ENCODE measurements around the gene DYNLT4. TPM values are rescaled to one million over a fixed set of nuclear protein-coding genes. Genes with fewer than 3 reads are reported as not detected.

Gene DYNLT4
- polyA plus RNA-seq, 1 of the 3 experiments (the other 2 are of a cell fraction), result 0.61 TPM

GRCh38 chr1:44785029-44785380 lies 22.1 kb downstream of the DYNLT4 start:
- POLR2A ChIA-PET, result interaction anchor here (2.3 kb wide), 1 partner anchor 9 kb away, joined by 10 read pairs; the partner anchor contains the start of gene RPS8
- H3K9me2 ChIP-seq, result no peaks in the 10 kb centered on the region
- H3F3A ChIP-seq (replicated peaks; ENCODE audit: insufficient read depth), result peaks cover 28% of the 10 kb centered on the region
- H2AFZ ChIP-seq (ENCODE audit: low read depth), result no peak overlapping the region
- peaks cover 0 to 5% of the 10 kb centered on the region in 2 experiments; a peak in 1 of 4 replicates for H3K4me1 ChIP-seq (ENCODE audit: control insufficient read depth in 1 of 2, insufficient read depth in 2 of 2, low read depth in 1 of 2, low read length in 1 of 2)
- H3K79me2 ChIP-seq (ENCODE audit: insufficient read depth), result no peaks in the 10 kb centered on the region
- no peaks in the 10 kb centered on the region for H3K9me3 ChIP-seq
- CTCF ChIA-PET, result interaction anchor here (0.7 to 1.6 kb wide), 3 partner anchors 9 to 56 kb away, joined by 5 read pairs; partner anchors contain the start of gene RPS8
- H4K20me1 ChIP-seq (ENCODE audit: insufficient read depth), result no peaks in the 10 kb centered on the region
- H3K4me3 ChIP-seq (ENCODE audit: low read depth in 2 of 2, low read length in 1 of 2), result no peak overlapping the region
- H3K36me3 ChIP-seq (replicated peaks in 1 of 2; ENCODE audit: control insufficient read depth in 1 of 2, insufficient read depth in 2 of 2, low read length in 1 of 2), result peaks cover 0 to 18% of the 10 kb centered on the region in 2 experiments
- H3K27ac ChIP-seq (ENCODE audit: low read depth in 2 of 2, low read length in 1 of 2), result no peak overlapping the region
- TF ChIP-seq ELF1 (IDR thresholded peaks at IDR 0.05) (no peak), YY1 (IDR thresholded peaks at IDR 0.05; ENCODE audit: low read depth) (no peak), TCF12 (IDR thresholded peaks at IDR 0.05) (no peak), EZH2phosphoT487 (IDR thresholded peaks at IDR 0.05; ENCODE audit: borderline replicate concordance, low read depth) (no peak), JUND (IDR thresholded peaks at IDR 0.05) (no peak), EP300 (IDR thresholded peaks at IDR 0.05; ENCODE audit: borderline replicate concordance in 1 of 2, low read depth in 1 of 2, low read length in 1 of 2) (no peak)
- 91% methylated on average over 6 of the region's 6 CpGs for WGBS (ENCODE audit: low lambda C conversion rate)
- H3K27me3 ChIP-seq (ENCODE audit: insufficient read depth), result no peaks in the 10 kb centered on the region
- no peak for DNase-seq
- no peak overlapping the region for H3K4me2 ChIP-seq
- H3K9ac ChIP-seq, result no peak overlapping the region

DNA sequence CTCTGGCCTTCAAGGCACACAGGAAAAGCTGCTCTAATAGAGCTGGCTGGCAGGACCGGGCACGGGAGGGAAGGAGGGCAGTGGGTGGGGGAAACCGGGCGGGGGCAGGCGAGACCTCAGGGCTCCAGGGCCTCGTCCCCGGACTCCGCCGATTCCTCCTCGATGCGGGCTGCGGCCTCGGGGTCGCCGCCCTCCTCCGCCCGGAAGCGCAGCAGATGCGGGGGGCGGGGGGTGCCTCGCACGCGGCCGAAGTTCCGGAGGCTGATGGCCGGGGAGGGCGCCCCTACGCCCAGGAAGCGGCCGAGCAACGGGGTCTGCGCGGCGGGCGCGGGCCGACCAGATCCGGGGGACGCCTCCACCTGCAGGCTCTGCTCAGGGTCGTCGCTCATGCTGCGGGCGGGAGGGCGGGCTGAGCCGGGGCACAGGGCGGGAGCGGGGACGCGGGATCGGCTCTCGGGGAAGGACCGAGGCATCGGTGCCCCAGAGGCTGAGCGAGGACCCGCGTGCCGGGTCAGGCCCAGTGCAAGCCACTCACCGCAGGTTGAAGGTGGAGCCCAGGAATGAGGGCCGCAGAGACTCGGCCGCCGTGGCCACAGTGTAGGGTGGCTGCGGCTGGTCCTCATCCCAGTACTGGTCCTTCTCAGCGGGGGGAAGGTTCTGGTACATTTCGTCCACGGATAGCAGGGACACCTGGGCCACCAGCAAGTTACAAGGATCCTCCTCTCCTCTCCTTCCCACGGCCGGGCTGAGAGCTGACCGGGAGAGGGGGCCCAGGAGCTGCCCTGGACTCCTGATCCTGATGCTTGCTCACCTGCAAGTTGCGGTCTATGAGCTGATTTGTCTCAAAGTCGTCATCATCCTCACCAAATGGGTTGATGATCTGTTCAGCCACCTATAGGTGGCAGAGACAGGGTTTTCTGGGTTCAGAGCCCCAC lies 22.8 kb downstream of the DYNLT4 start:
- Histone ChIP-seq H3K27ac (ENCODE audit: low read depth in 2 of 2, low read length in 1 of 2) (no peak overlapping the region), H4K20me1 (ENCODE audit: insufficient read depth) (peaks cover 6% of the 10 kb centered on the region; the same call in 1 of the 2 replicates), H3F3A (replicated peaks; ENCODE audit: insufficient read depth) (peaks cover 33% of the 10 kb centered on the region), H3K79me2 (ENCODE audit: insufficient read depth) (peaks cover 3% of the 10 kb centered on the region; the same call in 1 of the 2 replicates), H3K4me2 (no peak overlapping the region), H3K9ac (no peak overlapping the region), H3K27me3 (ENCODE audit: insufficient read depth) (no peaks in the 10 kb centered on the region), H3K4me3 (ENCODE audit: low read depth in 2 of 2, low read length in 1 of 2) (no peak overlapping the region), H3K36me3 (replicated peaks in 1 of 2; ENCODE audit: control insufficient read depth in 1 of 2, insufficient read depth in 2 of 2, low read length in 1 of 2) (peaks cover 0 to 24% of the 10 kb centered on the region in 2 experiments), H3K9me2 (no peaks in the 10 kb centered on the region), H3K4me1 (ENCODE audit: control insufficient read depth in 1 of 2, insufficient read depth in 2 of 2, low read depth in 1 of 2, low read length in 1 of 2) (peaks cover 0 to 5% of the 10 kb centered on the region in 2 experiments; a peak in 1 of 4 replicates), H3K9me3 (no peaks in the 10 kb centered on the region), H2AFZ (ENCODE audit: low read depth) (no peak overlapping the region)
- ChIA-PET CTCF (interaction anchor here (0.7 to 1.6 kb wide), 6 partner anchors 9 to 69 kb away, joined by 3 to 5 read pairs (median 4); partner anchors contain the start of genes PLK3 and RPS8), POLR2A (interaction anchor here (1.3 to 2.3 kb wide), 2 partner anchors 9 to 24 kb away, joined by 7 to 10 read pairs; partner anchors contain the start of genes BTBD19 and RPS8)
- WGBS (ENCODE audit: low lambda C conversion rate), result 58% methylated on average over 26 of the region's 71 CpGs
- peak; percentile 80 for DNase-seq
- TF ChIP-seq TCF12 (IDR thresholded peaks at IDR 0.05), result no peak
- no peak for TF ChIP-seq RAD21 (IDR thresholded peaks at IDR 0.05; ENCODE audit: low read length)
- TF ChIP-seq EZH2phosphoT487 (IDR thresholded peaks at IDR 0.05; ENCODE audit: borderline replicate concordance, low read depth), result no peak
- TF ChIP-seq TAF1 (IDR thresholded peaks at IDR 0.05; ENCODE audit: borderline replicate concordance, low read depth, low read length), result no peak
- TF ChIP-seq TEAD4 (IDR thresholded peaks at IDR 0.05; ENCODE audit: borderline replicate concordance, insufficient read depth), result no peak
- no peak for TF ChIP-seq NRF1 (IDR thresholded peaks at IDR 0.05; ENCODE audit: low read depth, low read length)
- no peak for TF ChIP-seq FOXJ3 (CRISPR knock-in tag; IDR thresholded peaks at IDR 0.05)
- TF ChIP-seq MEF2A (IDR thresholded peaks at IDR 0.05; ENCODE audit: borderline replicate concordance, low read depth), result no peak
- TF ChIP-seq, protein P1, sequence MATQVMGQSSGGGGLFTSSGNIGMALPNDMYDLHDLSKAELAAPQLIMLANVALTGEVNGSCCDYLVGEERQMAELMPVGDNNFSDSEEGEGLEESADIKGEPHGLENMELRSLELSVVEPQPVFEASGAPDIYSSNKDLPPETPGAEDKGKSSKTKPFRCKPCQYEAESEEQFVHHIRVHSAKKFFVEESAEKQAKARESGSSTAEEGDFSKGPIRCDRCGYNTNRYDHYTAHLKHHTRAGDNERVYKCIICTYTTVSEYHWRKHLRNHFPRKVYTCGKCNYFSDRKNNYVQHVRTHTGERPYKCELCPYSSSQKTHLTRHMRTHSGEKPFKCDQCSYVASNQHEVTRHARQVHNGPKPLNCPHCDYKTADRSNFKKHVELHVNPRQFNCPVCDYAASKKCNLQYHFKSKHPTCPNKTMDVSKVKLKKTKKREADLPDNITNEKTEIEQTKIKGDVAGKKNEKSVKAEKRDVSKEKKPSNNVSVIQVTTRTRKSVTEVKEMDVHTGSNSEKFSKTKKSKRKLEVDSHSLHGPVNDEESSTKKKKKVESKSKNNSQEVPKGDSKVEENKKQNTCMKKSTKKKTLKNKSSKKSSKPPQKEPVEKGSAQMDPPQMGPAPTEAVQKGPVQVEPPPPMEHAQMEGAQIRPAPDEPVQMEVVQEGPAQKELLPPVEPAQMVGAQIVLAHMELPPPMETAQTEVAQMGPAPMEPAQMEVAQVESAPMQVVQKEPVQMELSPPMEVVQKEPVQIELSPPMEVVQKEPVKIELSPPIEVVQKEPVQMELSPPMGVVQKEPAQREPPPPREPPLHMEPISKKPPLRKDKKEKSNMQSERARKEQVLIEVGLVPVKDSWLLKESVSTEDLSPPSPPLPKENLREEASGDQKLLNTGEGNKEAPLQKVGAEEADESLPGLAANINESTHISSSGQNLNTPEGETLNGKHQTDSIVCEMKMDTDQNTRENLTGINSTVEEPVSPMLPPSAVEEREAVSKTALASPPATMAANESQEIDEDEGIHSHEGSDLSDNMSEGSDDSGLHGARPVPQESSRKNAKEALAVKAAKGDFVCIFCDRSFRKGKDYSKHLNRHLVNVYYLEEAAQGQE (IDR thresholded peaks at IDR 0.05; ENCODE audit: low read depth, low read length), result no peak
- no peak for TF ChIP-seq EP300 (IDR thresholded peaks at IDR 0.05; ENCODE audit: borderline replicate concordance in 1 of 2, low read depth in 1 of 2, low read length in 1 of 2)
- TF ChIP-seq FOSL2 (IDR thresholded peaks at IDR 0.05; ENCODE audit: borderline replicate concordance, low read depth), result no peak
- no peak for TF ChIP-seq YY1 (IDR thresholded peaks at IDR 0.05; ENCODE audit: low read depth)
- TF ChIP-seq USF1 (IDR thresholded peaks at IDR 0.05; ENCODE audit: borderline replicate concordance, low read depth), result no peak
